CD4-positive, alpha-beta T cell treated with Interleukin-4 for 4 hours (primary cell): ENCODE results near the gene ANKRD31.
"Not testable (repeated sequence)": the region's sequence is repeated elsewhere in the genome, so short reads cannot be mapped to it uniquely, and the experiment has no call there.

Source experiments
- DNase-seq: peaks from one replicate; pipeline ENCODE4 v3.0.0-alpha.2; 2020

The ANKRD31 gene

GRCh38 chr5:75226916-75227315, 9.8 kb downstream of the ANKRD31 start:
- DNase-seq: no peak

GRCh38 chr5:75225506-75225905, 11.2 kb downstream of the ANKRD31 start:
- DNase-seq: no peak

DNA sequence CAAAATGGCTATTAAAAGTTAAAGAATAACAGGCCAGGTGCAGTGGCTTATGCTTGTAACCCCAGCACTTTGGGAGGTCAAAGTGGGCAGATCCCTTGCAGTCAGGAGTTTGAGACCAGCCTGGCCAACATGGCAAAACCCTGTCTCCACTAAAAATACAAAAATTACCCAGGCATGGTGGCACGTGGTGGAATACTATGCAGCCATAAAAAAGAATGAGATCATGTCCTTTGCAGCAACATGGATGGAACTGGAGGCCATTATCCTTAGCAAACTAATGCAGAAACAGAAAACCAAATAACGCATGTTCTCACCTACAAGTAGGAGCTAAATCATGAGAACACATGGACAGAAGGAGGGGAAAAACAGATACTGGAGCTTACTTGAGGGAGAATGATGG, 15.9 kb downstream of the ANKRD31 start:
- not testable (repeated sequence) for DNase-seq

DNA sequence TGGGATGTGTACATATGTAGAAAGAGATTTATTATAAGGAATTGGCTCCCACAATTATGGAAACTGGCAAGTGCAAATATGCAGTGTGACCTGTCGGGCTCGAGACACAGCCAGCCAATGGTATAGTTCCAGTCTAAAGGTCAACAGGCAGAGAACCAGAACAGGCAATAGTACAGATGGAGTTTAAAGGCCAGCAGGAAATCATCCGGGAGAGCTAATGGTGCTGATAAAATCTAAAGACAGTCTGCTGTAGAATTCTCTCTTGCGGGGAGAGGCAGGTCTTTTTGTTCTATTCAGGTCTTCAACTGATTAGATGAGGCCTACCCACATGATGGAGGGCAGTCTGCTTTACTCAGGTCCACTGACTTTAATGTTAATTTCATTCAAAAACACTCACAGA, 21.8 kb downstream of the ANKRD31 start:
- DNase-seq: no peak

DNA sequence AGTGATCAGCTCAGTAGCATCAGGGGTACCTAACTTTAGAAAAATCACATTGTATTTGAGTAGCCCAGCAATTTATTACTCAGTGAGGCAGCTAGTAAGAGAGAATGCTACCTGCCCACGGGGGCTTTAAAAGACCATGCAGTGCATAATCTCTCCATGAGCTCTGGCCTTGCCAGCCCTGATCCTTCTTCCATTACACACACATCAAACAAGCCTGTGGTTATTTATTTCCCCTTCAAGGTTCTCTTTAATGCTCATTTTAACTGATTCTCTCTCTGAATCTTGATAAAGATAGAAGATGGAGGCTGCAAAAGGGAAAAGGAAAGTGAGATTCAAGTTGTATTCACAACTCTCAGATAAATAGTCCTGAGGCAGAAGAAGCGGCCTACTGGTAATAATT, 22.3 kb downstream of the ANKRD31 start:
- DNase-seq: no peak

- no peak for DNase-seq
Observed at GRCh38 chr5:75203604-75204003, 33.1 kb downstream of the ANKRD31 start.

- DNase-seq: no peak
Observed at GRCh38 chr5:75202935-75203334, 33.7 kb downstream of the ANKRD31 start.

GRCh38 chr5:75200776-75201175, 35.9 kb downstream of the ANKRD31 start:
- DNase-seq: no peak

DNA sequence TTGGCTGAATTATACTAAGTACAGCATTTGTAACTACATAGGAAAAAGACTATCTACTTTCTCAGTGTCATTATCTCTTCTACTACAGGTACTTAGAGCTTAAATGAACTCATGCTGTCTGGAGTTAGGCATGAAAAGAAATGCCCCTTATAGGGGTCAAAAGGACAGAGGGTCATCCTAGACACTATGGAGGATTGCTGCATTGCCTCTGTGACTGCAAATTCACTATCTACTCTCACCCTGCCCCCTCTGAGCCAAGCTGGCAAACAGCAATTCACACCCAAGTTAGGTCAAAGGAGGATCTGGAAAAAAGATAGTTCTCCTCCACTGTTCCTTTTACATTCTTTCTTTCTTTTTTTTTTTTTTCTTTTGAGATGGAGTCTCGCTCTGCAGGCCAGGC, 36.7 kb downstream of the ANKRD31 start:
- no peak for DNase-seq

- no peak for DNase-seq
Observed at GRCh38 chr5:75199071-75199470, 37.6 kb downstream of the ANKRD31 start.

DNA sequence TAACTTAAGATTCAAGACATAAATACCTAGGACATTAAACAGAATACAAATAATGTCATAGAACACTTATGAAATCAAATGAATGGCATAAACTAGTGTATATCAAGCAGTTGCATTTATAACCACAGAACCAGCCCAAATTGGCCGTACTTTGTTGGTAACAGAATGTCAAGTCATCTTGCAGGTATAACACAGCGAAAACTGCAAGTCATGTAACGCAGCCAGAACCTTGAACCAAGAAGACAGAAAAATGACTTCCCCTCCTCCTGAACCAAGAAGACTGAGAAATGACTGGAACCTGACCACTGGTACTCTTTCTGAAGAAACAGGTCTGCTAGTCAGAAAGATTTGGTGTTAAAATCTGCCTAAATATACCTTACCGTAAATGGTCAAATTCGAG, 38.9 kb downstream of the ANKRD31 start:
- DNase-seq: no peak

DNA sequence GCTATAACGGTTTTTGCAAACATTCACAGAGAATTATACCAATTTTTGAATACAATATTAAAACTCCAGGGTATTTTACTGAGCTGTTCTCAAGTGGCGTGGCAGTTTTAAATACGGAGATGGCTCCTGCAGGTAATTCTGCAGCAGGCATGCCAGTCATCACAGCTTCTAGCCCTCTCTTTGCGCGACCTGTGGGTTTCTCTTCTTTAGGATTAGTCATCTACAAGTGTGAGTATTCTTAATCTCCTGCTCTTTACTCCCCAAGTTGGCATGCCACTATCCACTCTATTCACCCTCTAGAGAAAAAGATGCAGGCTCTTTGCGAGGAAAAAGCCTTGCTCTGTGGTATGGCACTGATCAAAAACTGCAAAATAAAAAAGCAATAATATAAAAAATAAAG, 43.9 kb downstream of the ANKRD31 start:
- no peak for DNase-seq

GRCh38 chr5:75192264-75192663, 44.4 kb downstream of the ANKRD31 start:
- DNase-seq: no peak

- no peak for DNase-seq
Observed at GRCh38 chr5:75190227-75190626, 46.5 kb downstream of the ANKRD31 start.

- no peak for DNase-seq
Observed at GRCh38 chr5:75189353-75189752, 47.3 kb downstream of the ANKRD31 start.

GRCh38 chr5:75185763-75186162, 50.9 kb downstream of the ANKRD31 start:
- no peak for DNase-seq

GRCh38 chr5:75176009-75176408, 60.7 kb downstream of the ANKRD31 start:
- DNase-seq: not testable (repeated sequence)

- DNase-seq: not testable (repeated sequence)
Observed at GRCh38 chr5:75174872-75175271, 61.8 kb downstream of the ANKRD31 start.

DNA sequence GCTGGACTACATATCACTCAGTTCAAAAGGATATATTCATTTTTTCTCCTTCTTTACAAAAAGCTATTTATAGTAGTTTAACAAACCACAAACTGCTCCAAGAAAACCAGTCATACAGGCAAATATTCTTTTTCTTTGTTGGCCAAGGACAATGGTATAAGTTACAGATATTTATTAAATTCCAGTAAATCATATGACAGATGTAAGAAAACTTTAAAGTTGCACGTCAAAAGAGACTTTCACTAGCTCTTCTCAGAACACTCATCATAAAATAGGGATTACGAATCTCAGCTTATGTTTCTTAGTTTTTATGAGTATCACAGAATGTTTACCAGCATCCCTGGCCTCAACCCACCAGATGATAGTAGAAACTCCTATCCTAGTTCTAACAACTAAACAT, 67.2 kb downstream of the ANKRD31 start:
- no peak for DNase-seq

- DNase-seq: no peak
Observed at GRCh38 chr5:75168026-75168735, 68.5 kb downstream of the ANKRD31 start.

DNA sequence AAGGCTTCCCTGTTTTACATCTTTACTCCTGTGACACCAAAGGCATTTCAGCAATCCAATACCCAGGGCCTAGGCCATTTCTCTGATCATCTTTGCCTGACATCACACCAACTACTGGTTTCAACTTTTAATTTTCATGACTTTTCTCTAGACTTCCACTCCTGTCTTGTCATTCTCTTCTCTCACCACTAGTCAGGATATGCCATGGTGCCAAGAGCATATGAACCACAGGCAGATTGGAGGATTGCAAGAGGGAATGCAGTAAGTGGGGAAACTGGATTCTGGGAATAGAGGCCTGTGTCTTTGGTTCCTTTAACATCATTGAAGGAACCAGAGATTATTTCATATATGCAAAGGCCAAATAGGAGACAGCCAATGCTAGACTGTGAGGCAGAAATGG, 69.3 kb downstream of the ANKRD31 start:
- no peak for DNase-seq

DNA sequence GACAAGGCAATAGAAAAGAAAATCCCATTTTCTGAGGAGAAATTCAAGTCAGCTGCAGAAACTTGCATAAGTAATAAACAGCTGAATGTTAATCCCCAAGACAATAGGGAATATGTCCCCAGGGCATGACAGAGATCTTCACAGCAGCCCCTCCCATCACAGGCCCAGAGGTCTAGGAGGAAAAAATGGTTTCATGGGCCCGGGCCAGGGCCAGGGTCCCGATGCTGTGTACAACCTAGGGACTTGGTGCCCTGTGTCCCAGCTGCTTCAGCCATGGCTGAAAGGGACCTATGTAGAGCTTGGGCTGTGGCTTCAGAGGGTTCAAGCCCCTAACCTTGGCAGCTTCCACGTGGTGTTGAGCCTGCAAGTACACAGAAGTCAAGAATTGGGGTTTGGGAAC, 75.2 kb downstream of the ANKRD31 start:
- DNase-seq: not testable (repeated sequence)

DNA sequence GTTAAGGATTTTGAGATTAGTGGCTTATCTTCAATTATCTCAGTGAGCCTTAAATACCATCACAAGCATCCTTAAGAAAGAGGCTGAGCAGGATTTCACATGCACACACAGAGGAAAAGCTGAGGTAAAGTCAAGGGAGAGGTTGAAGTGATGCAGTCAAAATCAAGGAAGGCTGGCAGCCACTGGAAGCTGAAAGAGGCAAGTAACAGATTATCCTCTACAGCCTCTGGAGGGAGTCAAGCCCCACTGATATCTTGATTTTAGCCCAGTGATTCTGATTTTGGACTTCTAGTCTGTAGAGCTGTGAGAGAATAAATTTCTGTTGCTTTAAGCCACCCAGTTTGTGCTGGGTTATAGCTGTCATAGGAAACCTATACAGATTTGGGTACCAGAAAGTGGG, 80.1 kb downstream of the ANKRD31 start:
- no peak for DNase-seq

DNA sequence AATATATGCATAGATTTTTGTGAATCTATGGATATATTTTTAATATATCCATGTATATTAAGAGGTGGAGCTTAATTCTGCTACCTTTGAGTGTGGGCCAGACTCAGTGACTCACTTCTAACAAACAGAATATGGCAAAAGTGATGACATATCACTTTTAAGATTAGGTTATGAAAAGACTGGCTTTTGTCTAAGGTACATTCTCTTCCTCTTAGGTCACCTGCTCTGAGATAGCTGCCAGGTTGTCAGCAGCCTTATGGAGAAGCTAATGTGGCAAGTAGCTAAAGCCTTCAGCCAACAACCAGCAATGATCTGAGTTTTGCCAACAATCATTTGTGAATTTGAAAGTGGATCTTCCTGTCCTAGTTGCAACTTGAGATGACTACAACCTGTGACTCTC, 83.8 kb downstream of the ANKRD31 start:
- DNase-seq: no peak

DNA sequence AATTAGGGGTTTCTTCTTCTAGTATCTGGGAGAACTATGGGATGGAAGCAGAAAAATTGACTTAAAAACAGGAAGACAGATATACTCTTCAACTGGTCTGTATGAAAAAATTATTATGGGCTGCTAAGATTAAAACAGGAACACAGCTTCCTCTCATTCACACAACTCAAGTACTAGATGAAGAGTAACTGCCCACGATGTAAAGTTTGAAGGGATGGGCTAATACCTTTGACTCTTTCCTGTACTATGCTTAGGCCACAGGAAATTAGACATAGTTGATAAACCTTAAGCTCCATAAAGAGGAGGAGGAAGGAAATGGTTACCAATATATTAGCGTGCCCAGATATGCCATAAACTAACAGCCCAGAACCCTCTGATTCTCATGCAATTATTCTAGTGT, 88.6 kb downstream of the ANKRD31 start:
- DNase-seq: no peak
